ENCODE results near the gene WFIKKN1. TPM values are rescaled to one million over a fixed set of nuclear protein-coding genes. Genes with fewer than 3 reads are reported as not detected.
A peak's percentile ranks its signal among the peaks of the same experiment; 100 is the strongest.

Gene WFIKKN1
- total RNA-seq, 1 donor from 2014 or later, result 0.94 TPM

DNA sequence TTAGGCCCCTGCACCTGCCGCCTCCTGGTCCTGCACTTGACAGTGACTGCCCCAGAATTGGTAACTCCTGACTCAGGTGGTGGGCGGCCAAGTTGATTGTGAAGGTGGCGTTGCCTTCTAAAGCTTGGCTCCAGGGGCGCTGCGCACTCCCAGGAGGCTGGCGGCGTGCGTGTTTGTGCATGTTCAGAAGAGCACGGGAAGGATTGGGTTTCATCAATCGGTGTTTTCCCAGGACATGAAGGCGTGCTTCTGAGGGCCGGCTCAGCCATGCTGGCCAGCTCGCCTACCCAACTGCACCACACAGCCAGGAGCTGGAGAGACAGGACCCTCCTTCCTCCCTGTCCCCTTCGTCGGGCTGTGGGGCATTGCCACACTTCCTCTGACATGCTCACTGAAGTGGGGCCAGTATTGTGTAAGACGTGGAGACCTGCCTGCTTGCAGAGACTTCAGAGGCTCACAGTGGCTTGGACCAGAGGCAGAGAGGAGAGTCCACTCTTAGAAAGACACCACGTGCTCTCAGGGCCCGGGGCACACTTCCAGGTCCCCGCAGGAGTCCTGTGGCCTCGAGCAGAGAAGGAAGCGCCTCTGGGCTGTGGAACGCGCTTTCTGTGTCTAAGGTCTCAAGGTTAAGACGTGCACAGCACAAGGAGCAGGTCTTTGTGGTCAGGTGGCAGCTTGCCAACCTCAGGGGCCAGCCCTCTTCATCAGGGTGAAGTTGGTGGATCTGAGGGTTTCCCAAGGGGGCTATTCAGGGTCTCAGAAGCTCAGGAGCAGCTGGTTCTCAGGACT, 38.1 kb upstream of the WFIKKN1 start:
- Mint-ChIP-seq H3K36me3 (peaks cover 13% of the 10 kb centered on the region), H3K27ac (peak overlapping the region; percentile 77), H3K4me1 (peaks cover 36% of the 10 kb centered on the region), H3K27me3 (ENCODE audit: low read depth) (no peaks in the 10 kb centered on the region), H3K4me3 (peak overlapping the region; percentile 83), H3K9me3 (no peaks in the 10 kb centered on the region)
- TF ChIP-seq, protein P1, sequence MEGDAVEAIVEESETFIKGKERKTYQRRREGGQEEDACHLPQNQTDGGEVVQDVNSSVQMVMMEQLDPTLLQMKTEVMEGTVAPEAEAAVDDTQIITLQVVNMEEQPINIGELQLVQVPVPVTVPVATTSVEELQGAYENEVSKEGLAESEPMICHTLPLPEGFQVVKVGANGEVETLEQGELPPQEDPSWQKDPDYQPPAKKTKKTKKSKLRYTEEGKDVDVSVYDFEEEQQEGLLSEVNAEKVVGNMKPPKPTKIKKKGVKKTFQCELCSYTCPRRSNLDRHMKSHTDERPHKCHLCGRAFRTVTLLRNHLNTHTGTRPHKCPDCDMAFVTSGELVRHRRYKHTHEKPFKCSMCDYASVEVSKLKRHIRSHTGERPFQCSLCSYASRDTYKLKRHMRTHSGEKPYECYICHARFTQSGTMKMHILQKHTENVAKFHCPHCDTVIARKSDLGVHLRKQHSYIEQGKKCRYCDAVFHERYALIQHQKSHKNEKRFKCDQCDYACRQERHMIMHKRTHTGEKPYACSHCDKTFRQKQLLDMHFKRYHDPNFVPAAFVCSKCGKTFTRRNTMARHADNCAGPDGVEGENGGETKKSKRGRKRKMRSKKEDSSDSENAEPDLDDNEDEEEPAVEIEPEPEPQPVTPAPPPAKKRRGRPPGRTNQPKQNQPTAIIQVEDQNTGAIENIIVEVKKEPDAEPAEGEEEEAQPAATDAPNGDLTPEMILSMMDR (IDR thresholded peaks at IDR 0.05; ENCODE audit: unreplicated experiment), result no peak
- DNase-seq (ENCODE audit: low spot score in 2 of 2, unreplicated experiment in 2 of 2), result no peak

DNA sequence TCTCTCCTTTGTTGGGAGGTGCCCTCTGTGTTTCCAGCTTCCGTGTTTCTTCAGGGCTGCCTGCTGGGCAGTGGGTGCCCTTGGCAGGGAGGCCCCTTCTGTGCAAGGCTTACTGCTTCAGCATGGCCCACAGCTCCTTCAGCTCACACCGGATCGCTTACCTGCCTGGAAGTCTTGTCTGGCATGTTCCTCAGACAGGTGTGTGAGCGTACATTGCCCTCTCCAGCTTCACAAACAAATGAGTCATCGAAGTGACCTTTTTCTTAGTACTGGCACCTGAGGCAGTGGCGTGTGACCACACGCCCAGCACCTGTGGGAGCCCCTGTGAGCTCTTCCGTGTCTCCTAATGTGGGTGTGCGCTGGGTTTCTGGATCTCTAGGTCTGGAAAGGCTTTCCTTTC, 37.4 kb upstream of the WFIKKN1 start:
- Mint-ChIP-seq H3K4me1 (peaks cover 33% of the 10 kb centered on the region), H3K36me3 (peaks cover 13% of the 10 kb centered on the region), H3K9me3 (no peaks in the 10 kb centered on the region), H3K27ac (peak overlapping the region; percentile 81), H3K4me3 (no peak overlapping the region), H3K27me3 (ENCODE audit: low read depth) (no peaks in the 10 kb centered on the region)
- TF ChIP-seq, protein P1 (IDR thresholded peaks at IDR 0.05; ENCODE audit: unreplicated experiment), result no peak
- DNase-seq (ENCODE audit: low spot score in 2 of 2, unreplicated experiment in 2 of 2), result no peak

DNA sequence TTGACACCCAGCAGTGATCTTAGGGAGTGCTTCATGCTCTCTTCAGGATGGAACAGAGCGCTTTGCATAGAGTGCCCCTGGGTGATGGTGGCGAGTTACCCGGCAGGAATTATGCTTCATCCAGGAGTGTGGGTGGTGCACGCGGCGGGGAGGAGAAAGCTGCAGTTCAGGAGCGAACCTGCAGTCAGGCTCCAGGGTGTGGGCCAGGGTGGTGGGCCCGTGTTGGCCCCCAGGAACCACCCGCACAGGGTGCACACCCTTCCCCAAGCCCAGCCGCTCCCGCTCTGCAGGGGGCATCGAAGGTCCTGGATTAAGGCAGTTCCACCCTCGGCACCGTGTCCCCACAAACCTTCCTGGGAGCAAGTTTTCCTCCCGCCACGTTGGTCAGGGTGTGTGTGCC, 37.0 kb upstream of the WFIKKN1 start:
- Mint-ChIP-seq H3K36me3 (peaks cover 13% of the 10 kb centered on the region), H3K9me3 (no peaks in the 10 kb centered on the region), H3K27ac (peak overlapping the region; percentile 81), H3K27me3 (ENCODE audit: low read depth) (no peaks in the 10 kb centered on the region), H3K4me1 (peaks cover 31% of the 10 kb centered on the region), H3K4me3 (no peak overlapping the region)
- DNase-seq (ENCODE audit: low spot score in 2 of 2, unreplicated experiment in 2 of 2), result no peak
- TF ChIP-seq, protein P1 (IDR thresholded peaks at IDR 0.05; ENCODE audit: unreplicated experiment), result no peak

DNA sequence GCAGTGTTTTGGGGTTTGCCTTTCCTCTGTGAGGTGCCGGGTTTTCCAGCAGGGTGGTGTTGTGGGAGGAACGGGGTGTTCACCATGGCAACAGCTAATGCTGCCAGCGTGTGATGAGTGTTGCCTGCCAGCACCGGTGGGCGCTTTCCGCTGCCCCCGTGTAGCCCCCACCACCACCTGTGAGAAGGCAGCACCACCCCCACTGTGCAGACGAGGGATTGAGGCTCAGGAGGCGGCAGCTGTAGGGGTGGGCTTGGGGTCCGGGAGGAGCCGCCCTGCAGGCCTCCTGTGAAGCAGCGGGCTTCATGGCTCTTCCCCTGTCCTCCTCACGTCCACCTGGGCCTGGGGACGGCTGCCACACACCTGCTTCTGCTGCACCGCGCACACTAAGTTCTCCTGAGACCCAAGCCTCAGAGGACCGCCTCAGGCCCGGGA, 35.7 kb upstream of the WFIKKN1 start:
- Mint-ChIP-seq H3K9me3 (no peaks in the 10 kb centered on the region), H3K4me1 (peaks cover 31% of the 10 kb centered on the region), H3K36me3 (peaks cover 16% of the 10 kb centered on the region), H3K27ac (no peak overlapping the region), H3K27me3 (ENCODE audit: low read depth) (no peaks in the 10 kb centered on the region), H3K4me3 (no peak overlapping the region)
- no peak for DNase-seq (ENCODE audit: low spot score in 2 of 2, unreplicated experiment in 2 of 2)
- TF ChIP-seq, protein P1 (IDR thresholded peaks at IDR 0.05; ENCODE audit: unreplicated experiment), result no peak

DNA sequence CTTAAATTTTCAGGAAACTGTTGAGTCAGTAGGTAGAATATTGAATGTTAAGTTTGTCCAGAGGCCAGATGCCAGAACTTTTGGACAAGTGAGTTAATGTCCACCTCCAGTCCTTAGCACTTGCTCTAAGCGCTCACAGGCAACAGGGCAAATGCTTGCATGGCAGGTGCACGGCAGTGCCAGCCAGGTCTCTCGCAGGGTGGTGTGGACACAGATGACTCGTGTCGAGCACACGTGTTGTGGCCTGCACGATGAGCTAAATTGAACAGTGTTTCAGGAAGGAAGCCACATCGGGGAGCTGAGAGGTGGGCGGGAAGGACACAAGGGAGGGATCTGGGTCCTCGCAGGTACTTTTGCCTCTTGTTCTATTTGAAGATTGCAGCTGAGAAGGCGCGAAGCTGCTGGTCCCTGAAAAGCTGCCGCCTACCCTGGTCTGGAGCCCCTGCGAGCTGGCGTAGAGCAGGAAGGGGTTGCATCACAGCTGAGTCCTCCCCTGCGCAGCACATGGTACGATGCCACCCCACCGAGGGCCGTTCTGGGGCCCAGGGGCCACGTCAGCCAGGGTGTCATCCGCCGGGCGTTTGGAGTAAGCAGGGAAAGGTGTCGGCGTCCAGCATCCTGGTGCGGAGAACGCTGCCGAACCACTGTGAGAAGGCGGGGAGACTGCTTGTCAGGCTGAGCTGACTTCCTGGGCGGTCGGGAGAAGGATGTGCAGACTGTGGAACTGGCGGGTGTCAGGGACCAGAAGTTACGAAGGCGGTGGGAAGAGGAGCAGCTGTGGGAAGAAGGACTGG, 34.6 kb upstream of the WFIKKN1 start:
- DNase-seq (ENCODE audit: low spot score in 2 of 2, unreplicated experiment in 2 of 2), result no peak
- H3K4me3 Mint-ChIP-seq, result no peak overlapping the region

More for the DNA sequence above, 34.6 kb upstream of the WFIKKN1 start:
- Mint-ChIP-seq H3K27me3 (ENCODE audit: low read depth) (no peaks in the 10 kb centered on the region), H3K9me3 (no peaks in the 10 kb centered on the region), H3K27ac (no peak overlapping the region), H3K4me1 (peaks cover 23% of the 10 kb centered on the region), H3K36me3 (peaks cover 16% of the 10 kb centered on the region)
- TF ChIP-seq, protein P1 (IDR thresholded peaks at IDR 0.05; ENCODE audit: unreplicated experiment), result no peak

Data from mesothelial cell of epicardium (in vitro differentiated cells).